Eye (tissue), 1 donor: Measurements from ENCODE around the gene DCP1A.

Source experiments
- DNase-seq: peaks from one replicate; pipeline ENCODE4 v3.0.0-alpha.2; 2015

Gene DCP1A

GRCh38 chr3:53242642-53243041 is 104.7 kb downstream of the DCP1A start:
- DNase-seq = no peak

GRCh38 chr3:53242155-53242554 is 105.2 kb downstream of the DCP1A start:
- DNase-seq = no peak

GRCh38 chr3:53240989-53241972 is 106.1 kb downstream of the DCP1A start:
- DNase-seq = no peak

- no peak for DNase-seq
Observed at GRCh38 chr3:53239800-53240199, 107.5 kb downstream of the DCP1A start.

- DNase-seq = no peak
Observed at GRCh38 chr3:53238886-53239285, 108.5 kb downstream of the DCP1A start.

- peak; percentile 68 for DNase-seq
Observed at GRCh38 chr3:53238051-53238850, 109.1 kb downstream of the DCP1A start.

- no peak for DNase-seq
Observed at GRCh38 chr3:53236112-53236841, 111.1 kb downstream of the DCP1A start.

- DNase-seq = no peak
Observed at GRCh38 chr3:53235545-53235944, 111.8 kb downstream of the DCP1A start.

- no peak for DNase-seq
Observed at GRCh38 chr3:53234841-53235232, 112.5 kb downstream of the DCP1A start.

- DNase-seq = no peak
Observed at GRCh38 chr3:53234130-53234840, 113.1 kb downstream of the DCP1A start.
